Epithelial cell of esophagus (primary cell): ENCODE measurements around the gene CEP170B.
"Not testable (repeated sequence)": the region's sequence is repeated elsewhere in the genome, so short reads cannot be mapped to it uniquely, and the experiment has no call there.

Experiments
- DNase-seq: peaks from one replicate; pipeline ENCODE4 v3.0.0; 2010; ENCODE audit warnings: low read depth
- H3K4me3 ChIP-seq: 2 replicates; pipeline ENCODE4 v1.5.1; 2011; ENCODE audit warnings: mild to moderate bottlenecking, low read length, control low read depth
- TF ChIP-seq, protein P1 (sequence below): IDR thresholded peaks from 2 replicates; pipeline ENCODE4 v1.5.1; 2011; ENCODE audit warnings: low read depth, mild to moderate bottlenecking, low read length, control low read depth, inconsistent platforms; ENCODE audit not compliant: insufficient read depth; ENCODE audit errors: missing control alignments

CEP170B gene

DNA sequence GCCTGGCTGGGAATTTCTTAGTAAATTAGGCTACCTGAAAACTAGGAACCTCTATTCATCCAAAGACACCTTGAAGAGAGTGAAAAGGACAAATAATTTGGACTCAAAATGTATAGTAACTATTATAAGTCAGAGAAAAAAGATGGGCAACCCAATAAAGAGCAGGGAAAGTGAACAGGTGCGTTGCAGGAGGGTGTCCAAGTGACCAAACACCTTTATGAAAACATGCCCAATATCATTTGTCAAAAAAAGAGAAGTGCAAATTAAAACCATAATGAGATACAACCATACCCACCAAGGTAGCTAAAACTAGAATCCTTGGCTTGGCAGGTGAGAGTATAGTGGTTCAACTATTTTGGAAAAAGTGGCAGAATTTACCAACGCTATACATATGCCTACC, 34.7 kb downstream of the CEP170B start:
- no peak overlapping the region for H3K4me3 ChIP-seq
- TF ChIP-seq, protein P1, sequence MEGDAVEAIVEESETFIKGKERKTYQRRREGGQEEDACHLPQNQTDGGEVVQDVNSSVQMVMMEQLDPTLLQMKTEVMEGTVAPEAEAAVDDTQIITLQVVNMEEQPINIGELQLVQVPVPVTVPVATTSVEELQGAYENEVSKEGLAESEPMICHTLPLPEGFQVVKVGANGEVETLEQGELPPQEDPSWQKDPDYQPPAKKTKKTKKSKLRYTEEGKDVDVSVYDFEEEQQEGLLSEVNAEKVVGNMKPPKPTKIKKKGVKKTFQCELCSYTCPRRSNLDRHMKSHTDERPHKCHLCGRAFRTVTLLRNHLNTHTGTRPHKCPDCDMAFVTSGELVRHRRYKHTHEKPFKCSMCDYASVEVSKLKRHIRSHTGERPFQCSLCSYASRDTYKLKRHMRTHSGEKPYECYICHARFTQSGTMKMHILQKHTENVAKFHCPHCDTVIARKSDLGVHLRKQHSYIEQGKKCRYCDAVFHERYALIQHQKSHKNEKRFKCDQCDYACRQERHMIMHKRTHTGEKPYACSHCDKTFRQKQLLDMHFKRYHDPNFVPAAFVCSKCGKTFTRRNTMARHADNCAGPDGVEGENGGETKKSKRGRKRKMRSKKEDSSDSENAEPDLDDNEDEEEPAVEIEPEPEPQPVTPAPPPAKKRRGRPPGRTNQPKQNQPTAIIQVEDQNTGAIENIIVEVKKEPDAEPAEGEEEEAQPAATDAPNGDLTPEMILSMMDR = no peak
- DNase-seq = no peak

DNA sequence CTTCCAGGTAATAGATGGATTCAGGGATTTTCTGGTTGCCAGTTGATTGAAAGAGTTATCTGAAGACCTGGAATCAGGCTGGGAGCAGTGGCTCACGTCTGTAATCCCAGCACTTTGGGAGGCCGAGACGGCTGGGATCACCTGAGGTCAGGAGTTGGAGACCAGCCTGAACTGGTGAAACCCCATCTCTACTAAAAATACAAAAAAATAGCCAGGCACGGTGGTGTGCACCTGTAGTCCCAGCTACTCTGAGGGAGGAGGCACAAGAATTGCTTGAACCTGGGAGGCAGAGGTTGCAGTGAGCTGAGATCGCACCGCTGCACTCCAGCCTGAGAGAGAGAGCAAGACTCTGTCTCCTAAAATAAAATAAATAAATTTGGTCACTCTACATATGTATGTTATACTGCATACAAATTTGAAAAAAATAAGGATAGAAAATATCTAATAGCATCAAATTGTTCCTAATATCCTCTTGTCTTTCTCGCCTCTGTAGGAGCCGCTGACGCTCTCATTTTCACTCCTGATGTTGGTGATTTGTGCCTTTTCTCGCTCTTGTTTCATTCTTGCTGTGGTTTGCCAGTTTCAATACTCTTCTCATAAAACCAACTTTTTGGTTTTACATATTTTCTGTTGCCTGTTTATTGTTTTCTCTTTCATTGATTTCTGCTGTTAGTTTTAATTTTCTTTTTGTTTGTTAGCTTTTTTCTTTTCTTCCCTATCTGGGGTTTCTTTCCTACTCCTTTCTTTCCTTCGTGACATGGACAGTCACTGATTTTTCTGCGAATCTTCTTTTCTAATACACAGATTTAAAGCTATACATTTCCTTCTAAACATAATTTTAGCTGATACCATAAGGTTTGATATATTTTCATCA, 35.8 kb downstream of the CEP170B start:
- DNase-seq = no peak
- TF ChIP-seq, protein P1 = no peak
- no peak overlapping the region for H3K4me3 ChIP-seq

DNA sequence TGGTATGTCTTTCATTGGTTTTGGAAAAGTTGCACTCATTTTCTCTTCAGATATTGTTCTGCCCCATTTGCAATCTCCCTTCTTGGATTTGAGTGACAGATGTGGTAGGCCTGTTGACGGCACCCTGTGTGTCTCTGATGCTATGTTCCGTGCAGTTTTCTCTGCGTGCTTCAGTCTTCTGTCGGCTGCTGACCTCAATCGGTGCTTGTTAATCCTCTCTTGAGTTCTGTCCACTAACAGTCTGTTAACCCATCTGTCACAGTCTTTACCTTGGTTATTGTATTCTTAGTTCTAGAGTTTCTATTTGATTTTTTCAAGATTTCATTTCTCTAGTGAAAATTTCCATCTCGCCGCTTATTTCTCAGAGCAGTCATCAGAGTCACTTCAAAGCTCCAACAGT, 38.9 kb downstream of the CEP170B start:
- TF ChIP-seq, protein P1 = no peak

DNA sequence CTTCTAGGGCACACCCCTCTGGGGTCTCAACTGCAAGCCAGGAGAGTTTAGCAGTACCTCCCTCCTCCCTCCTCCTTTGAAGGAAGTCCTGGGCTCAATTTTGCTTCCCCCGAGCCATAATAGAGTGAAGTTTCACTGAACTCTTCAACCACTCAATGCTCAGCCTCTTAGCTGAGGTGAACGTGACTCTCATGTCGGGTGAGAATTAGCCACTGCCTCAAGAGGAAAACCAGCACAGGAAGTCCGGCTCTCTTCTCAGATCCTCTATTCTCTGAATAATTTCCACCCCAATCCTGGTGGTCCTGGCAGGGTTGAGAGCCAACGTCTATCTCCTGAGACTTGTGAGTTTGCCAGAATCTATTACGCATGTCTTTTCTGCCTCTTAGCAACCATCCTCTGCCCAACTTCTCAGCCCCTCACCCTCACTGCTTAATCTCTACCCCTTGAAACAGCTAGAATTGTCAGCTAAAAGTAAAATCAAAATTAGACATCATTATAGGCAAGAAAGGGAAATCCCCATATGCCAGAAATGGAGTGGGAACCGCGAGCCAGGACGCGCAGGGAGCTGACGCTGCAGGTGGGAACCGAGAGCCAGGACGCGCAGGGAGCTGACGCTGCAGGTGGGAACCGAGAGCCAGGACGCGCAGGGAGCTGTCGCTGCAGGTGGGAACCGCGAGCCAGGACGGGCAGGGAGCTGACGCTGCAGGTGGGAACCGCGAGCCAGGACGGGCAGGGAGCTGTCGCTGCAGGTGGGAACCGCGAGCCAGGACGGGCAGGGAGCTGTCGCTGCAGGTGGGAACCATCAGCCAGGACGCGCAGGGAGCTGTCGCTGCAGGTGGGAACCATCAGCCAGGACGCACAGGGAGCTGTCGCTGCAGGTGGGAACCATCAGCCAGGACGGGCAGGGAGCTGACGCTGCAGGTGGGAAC, 39.8 kb downstream of the CEP170B start:
- not testable (repeated sequence) for H3K4me3 ChIP-seq, DNase-seq

More for the DNA sequence above, 38.9 kb downstream of the CEP170B start:
- DNase-seq = no peak
- no peak overlapping the region for H3K4me3 ChIP-seq

DNA sequence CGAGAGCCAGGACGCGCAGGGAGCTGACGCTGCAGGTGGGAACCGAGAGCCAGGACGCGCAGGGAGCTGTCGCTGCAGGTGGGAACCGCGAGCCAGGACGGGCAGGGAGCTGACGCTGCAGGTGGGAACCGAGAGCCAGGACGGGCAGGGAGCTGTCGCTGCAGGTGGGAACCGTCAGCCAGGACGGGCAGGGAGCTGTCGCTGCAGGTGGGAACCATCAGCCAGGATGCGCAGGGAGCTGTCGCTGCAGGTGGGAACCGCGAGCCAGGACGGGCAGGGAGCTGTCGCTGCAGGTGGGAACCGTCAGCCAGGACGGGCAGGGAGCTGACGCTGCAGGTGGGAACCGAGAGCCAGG, 40.5 kb downstream of the CEP170B start:
- not testable (repeated sequence) for H3K4me3 ChIP-seq, DNase-seq

DNA sequence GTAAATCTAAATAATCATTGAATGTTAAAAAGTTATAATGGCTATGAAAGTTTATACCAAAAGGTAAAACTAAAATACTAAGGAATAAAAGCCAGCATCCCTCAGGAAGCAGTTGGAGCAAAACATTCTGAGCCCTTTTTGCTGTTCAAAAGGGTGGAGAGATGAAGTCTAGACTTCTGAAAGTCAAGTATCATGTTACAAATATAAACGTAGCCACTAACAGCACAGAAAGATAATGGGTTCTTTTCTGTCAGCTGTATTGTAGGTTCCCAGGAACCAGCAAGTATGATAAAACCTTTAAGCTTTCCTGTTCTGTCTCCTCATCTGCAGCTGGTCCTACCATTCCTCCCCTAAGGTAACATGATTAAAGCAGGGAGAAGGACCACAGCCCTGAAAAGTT, 43.2 kb downstream of the CEP170B start:
- TF ChIP-seq, protein P1 = no peak
- no peak overlapping the region for H3K4me3 ChIP-seq
- no peak for DNase-seq

DNA sequence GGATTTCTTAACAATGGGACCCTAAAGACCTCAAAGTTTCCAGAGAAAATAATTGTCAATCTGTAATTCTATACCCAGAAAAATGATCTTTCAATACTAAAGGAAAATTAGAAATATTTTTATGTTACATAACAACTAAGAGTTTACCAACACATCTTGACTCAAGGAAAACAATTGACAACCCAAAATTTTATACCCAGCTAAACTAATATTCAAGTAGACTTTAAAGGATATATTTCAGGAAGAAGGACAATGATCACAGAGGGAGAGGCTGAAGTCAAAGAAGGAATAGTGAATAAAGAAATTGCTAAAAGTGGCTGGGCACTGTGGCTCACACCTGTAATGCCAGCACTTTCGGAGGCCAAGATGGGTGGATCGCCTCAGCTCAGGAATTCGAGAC, 47.0 kb downstream of the CEP170B start:
- no peak overlapping the region for H3K4me3 ChIP-seq
- DNase-seq = no peak
- TF ChIP-seq, protein P1 = no peak

DNA sequence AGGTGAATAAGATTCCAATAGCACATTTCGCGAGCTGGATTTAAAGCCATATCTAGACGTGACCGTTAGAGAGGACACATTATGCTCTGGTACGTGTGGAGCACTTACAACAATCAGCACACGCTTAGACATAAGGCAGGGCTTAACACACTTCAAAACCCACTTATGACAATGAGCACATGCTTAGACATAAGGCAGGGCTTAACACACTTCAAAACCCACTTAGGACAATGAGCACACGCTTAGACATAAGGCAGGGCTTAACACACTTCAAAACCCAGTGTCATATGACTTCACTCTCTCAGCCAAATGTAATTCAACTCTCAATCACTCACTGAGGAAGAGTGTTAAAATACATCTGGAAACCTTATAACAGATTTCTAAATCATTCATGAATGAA, 48.4 kb downstream of the CEP170B start:
- no peak for DNase-seq
- TF ChIP-seq, protein P1 = no peak

More for the DNA sequence above, 48.4 kb downstream of the CEP170B start:
- no peak overlapping the region for H3K4me3 ChIP-seq
